HL-60 (cell line): ENCODE measurements around the gene GRHL1.

ENCODE experiments used
- DNase-seq, 2 experiments: peaks; one replicate each; pipeline ENCODE4 v3.0.0-alpha.2; 2010 to 2020; ENCODE audit warnings: low read depth in 1 of 2, low spot score in 1 of 2
- H3K27ac ChIP-seq: fragments of 250-450 bp; sonication (Bioruptor Pico); replicated peaks from 2 replicates; pipeline ENCODE4 v1.5.1; 2020; ENCODE audit warnings: mild to moderate bottlenecking, moderate library complexity
- H3K27me3 ChIP-seq: fragments of 250-450 bp; sonication (Bioruptor Pico); 2 replicates; pipeline ENCODE4 v1.5.1; 2021; ENCODE audit warnings: mild to moderate bottlenecking, moderate library complexity; ENCODE audit not compliant: insufficient read depth, poor library complexity, severe bottlenecking
- H3K4me3 ChIP-seq: replicated peaks from 2 replicates; pipeline ENCODE4 v1.5.1; 2011; ENCODE audit warnings: mild to moderate bottlenecking, control low read depth, low read length; ENCODE audit not compliant: insufficient read depth
- GABPA ChIP-seq: IDR thresholded peaks from 2 replicates; pipeline ENCODE4 v1.6.1; 2012; ENCODE audit warnings: low read depth
- POLR2AphosphoS5 ChIP-seq: IDR thresholded peaks from 2 replicates; pipeline ENCODE4 v1.6.1; 2012; ENCODE audit warnings: low read depth
- REST ChIP-seq: IDR thresholded peaks from 2 replicates; pipeline ENCODE4 v1.6.1; 2012; ENCODE audit warnings: low read depth; ENCODE audit not compliant: insufficient replicate concordance
- SPI1 ChIP-seq: IDR thresholded peaks from 2 replicates; pipeline ENCODE4 v1.6.1; 2012; ENCODE audit warnings: low read depth, mild to moderate bottlenecking, borderline replicate concordance
- TF ChIP-seq, protein P1 (sequence below): IDR thresholded peaks from one replicate; pipeline ENCODE4 v1.5.1; 2011; ENCODE audit warnings: low read length, control low read depth, inconsistent platforms; ENCODE audit not compliant: insufficient read depth

The GRHL1 gene

GRCh38 chr2:10035633-10036032, 84.1 kb downstream of the GRHL1 start:
- TF ChIP-seq GABPA (no peak), REST (no peak), POLR2AphosphoS5 (no peak), SPI1 (no peak)
- TF ChIP-seq, protein P1, sequence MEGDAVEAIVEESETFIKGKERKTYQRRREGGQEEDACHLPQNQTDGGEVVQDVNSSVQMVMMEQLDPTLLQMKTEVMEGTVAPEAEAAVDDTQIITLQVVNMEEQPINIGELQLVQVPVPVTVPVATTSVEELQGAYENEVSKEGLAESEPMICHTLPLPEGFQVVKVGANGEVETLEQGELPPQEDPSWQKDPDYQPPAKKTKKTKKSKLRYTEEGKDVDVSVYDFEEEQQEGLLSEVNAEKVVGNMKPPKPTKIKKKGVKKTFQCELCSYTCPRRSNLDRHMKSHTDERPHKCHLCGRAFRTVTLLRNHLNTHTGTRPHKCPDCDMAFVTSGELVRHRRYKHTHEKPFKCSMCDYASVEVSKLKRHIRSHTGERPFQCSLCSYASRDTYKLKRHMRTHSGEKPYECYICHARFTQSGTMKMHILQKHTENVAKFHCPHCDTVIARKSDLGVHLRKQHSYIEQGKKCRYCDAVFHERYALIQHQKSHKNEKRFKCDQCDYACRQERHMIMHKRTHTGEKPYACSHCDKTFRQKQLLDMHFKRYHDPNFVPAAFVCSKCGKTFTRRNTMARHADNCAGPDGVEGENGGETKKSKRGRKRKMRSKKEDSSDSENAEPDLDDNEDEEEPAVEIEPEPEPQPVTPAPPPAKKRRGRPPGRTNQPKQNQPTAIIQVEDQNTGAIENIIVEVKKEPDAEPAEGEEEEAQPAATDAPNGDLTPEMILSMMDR = no peak
- no peaks in the 10 kb centered on the region for H3K27me3 ChIP-seq
- H3K27ac ChIP-seq = no peak overlapping the region
- H3K4me3 ChIP-seq = no peak overlapping the region
- DNase-seq = no peak

DNA sequence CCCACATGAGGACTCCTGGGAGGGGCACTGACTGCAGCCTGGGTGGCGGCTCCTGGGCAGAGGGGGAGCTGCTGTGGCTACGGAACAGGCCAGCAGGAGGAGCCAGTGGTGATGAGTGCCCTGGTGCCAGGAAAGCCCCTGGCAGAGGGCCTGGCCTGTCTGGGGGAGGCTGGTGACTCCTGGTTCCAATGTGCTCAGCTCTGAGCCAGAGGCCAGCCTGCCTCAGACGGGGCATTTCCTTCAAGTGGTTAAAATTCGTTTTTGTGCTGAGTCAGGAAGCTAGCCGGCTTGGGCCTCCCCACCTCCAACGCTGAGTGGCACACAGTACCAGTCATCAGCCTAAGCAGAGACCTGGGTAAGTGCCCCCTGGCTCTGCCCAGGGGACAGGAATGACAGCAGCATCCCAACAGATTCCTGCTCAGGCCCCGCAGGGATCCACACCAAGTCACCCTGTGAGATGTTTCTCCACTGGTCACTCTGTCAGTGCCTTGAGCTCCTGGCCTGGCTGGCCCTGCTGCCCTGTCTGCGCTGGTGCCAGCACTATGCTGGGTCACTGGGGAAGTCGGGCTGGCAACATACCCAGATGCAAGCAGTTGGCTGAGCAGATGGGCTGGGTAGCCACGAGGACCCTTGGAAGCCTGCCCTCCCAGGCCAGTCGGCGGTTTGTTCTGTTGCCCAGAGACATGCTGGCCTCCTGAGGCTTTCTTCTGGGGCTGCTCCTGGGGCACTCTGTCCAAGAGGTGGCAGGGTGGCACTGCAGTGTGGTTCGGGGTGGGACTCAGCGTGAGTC, 84.8 kb downstream of the GRHL1 start:
- Histone ChIP-seq H3K27ac (no peak overlapping the region), H3K27me3 (no peaks in the 10 kb centered on the region), H3K4me3 (no peak overlapping the region)
- TF ChIP-seq SPI1 (no peak), POLR2AphosphoS5 (no peak), REST (no peak), GABPA (no peak)
- TF ChIP-seq, protein P1 = no peak
- DNase-seq = peak in 1 of 2 experiments; percentile 5

GRCh38 chr2:10038123-10038522, 86.6 kb downstream of the GRHL1 start:
- TF ChIP-seq GABPA (no peak), SPI1 (no peak), REST (no peak), POLR2AphosphoS5 (no peak)
- TF ChIP-seq, protein P1 = no peak
- no peak overlapping the region for H3K4me3 ChIP-seq
- H3K27ac ChIP-seq = no peak overlapping the region
- no peak for DNase-seq
- H3K27me3 ChIP-seq = peaks cover 3% of the 10 kb centered on the region
